ENCODE data around the gene VWA7.

Gene VWA7

GRCh38 chr6:31780507-31781243, 3.5 kb upstream of the VWA7 start:
- H3K4me2 ChIP-seq (ENCODE audit: low read length) = no peak overlapping the region
- H2AFZ ChIP-seq (ENCODE audit: insufficient read depth, low read length, poor library complexity) = no peak overlapping the region
- peaks cover 0 to 10% of the 10 kb centered on the region in 2 experiments for H3K4me1 ChIP-seq (ENCODE audit: control insufficient read depth in 1 of 2, insufficient read depth in 2 of 2, low read length in 2 of 2)
- H2BK12ac ChIP-seq (ENCODE audit: low read length) = no peak overlapping the region
- no peaks in the 10 kb centered on the region for H3K79me1 ChIP-seq (ENCODE audit: low read length)
- no peaks in the 10 kb centered on the region for H3K27me3 ChIP-seq (ENCODE audit: insufficient read depth, low read length)
- WGBS (ENCODE audit: extremely low coverage, insufficient coverage, insufficient read length) = no CpG with 5 or more reads among the region's 20 CpGs
- no peak overlapping the region for H2BK120ac ChIP-seq (ENCODE audit: insufficient read depth, low read length, poor library complexity)
- no peak for DNase-seq
- H4K91ac ChIP-seq (ENCODE audit: low read depth, low read length) = no peak overlapping the region
- H3K14ac ChIP-seq (ENCODE audit: low read length) = no peak overlapping the region
- no peaks in the 10 kb centered on the region for H3K9me3 ChIP-seq (ENCODE audit: insufficient read depth, low read depth, low read length)
- H3K4me3 ChIP-seq (ENCODE audit: low read depth, low read length) = no peak overlapping the region
- H4K12ac ChIP-seq (ENCODE audit: low read depth, low read length) = no peak overlapping the region
- H3K23ac ChIP-seq (ENCODE audit: low read length) = no peak overlapping the region
- H3K9ac ChIP-seq (ENCODE audit: low read length) = no peak overlapping the region
- H3K18ac ChIP-seq (ENCODE audit: low read length) = no peak overlapping the region
- H4K8ac ChIP-seq (ENCODE audit: low read depth, low read length) = no peak overlapping the region
- peaks cover 70 to 75% of the 10 kb centered on the region in 2 experiments for H3K36me3 ChIP-seq (ENCODE audit: control insufficient read depth in 1 of 2, insufficient read depth in 2 of 2, low read length in 2 of 2)
- H2BK5ac ChIP-seq (ENCODE audit: low read depth, low read length, poor library complexity) = no peak overlapping the region
- no peak overlapping the region for H3K4ac ChIP-seq (ENCODE audit: low read depth, low read length)
- no peaks in the 10 kb centered on the region for H3K79me2 ChIP-seq (ENCODE audit: control insufficient read depth, insufficient read depth, low read length, poor library complexity)
- H2AK5ac ChIP-seq (ENCODE audit: low read length) = no peak overlapping the region
- no peak overlapping the region for H3K27ac ChIP-seq (ENCODE audit: low read depth, low read length)

GRCh38 chr6:31779908-31780307, 2.8 kb upstream of the VWA7 start:
- H3K4me2 ChIP-seq (ENCODE audit: low read length) = no peak overlapping the region
- H2BK120ac ChIP-seq (ENCODE audit: insufficient read depth, low read length, poor library complexity) = no peak overlapping the region
- no peak overlapping the region for H2AK5ac ChIP-seq (ENCODE audit: low read length)
- H3K27ac ChIP-seq (ENCODE audit: low read depth, low read length) = no peak overlapping the region
- H3K23ac ChIP-seq (ENCODE audit: low read length) = no peak overlapping the region
- H3K79me2 ChIP-seq (ENCODE audit: control insufficient read depth, insufficient read depth, low read length, poor library complexity) = no peaks in the 10 kb centered on the region
- no peaks in the 10 kb centered on the region for H3K9me3 ChIP-seq (ENCODE audit: insufficient read depth, low read depth, low read length)
- no CpG with 5 or more reads among the region's 10 CpGs for WGBS (ENCODE audit: extremely low coverage, insufficient coverage, insufficient read length)
- H4K8ac ChIP-seq (ENCODE audit: low read depth, low read length) = no peak overlapping the region
- H3K14ac ChIP-seq (ENCODE audit: low read length) = no peak overlapping the region
- H3K79me1 ChIP-seq (ENCODE audit: low read length) = no peaks in the 10 kb centered on the region
- no peak overlapping the region for H2BK12ac ChIP-seq (ENCODE audit: low read length)
- H4K91ac ChIP-seq (ENCODE audit: low read depth, low read length) = no peak overlapping the region
- H3K4me1 ChIP-seq (ENCODE audit: control insufficient read depth in 1 of 2, insufficient read depth in 2 of 2, low read length in 2 of 2) = peaks cover 0 to 10% of the 10 kb centered on the region in 2 experiments
- no peak overlapping the region for H4K12ac ChIP-seq (ENCODE audit: low read depth, low read length)
- H3K4me3 ChIP-seq (ENCODE audit: low read depth, low read length) = no peak overlapping the region
- H2BK5ac ChIP-seq (ENCODE audit: low read depth, low read length, poor library complexity) = no peak overlapping the region
- no peak overlapping the region for H3K9ac ChIP-seq (ENCODE audit: low read length)
- no peak overlapping the region for H2AFZ ChIP-seq (ENCODE audit: insufficient read depth, low read length, poor library complexity)
- no peak overlapping the region for H3K4ac ChIP-seq (ENCODE audit: low read depth, low read length)
- no peak overlapping the region for H3K18ac ChIP-seq (ENCODE audit: low read length)
- peaks cover 62 to 68% of the 10 kb centered on the region in 2 experiments for H3K36me3 ChIP-seq (ENCODE audit: control insufficient read depth in 1 of 2, insufficient read depth in 2 of 2, low read length in 2 of 2)
- no peak for DNase-seq
- no peaks in the 10 kb centered on the region for H3K27me3 ChIP-seq (ENCODE audit: insufficient read depth, low read length)

GRCh38 chr6:31778999-31779885, 2.1 kb upstream of the VWA7 start:
- Histone ChIP-seq H3K4ac (ENCODE audit: low read depth, low read length) (no peak overlapping the region), H3K9me3 (ENCODE audit: insufficient read depth, low read depth, low read length) (no peaks in the 10 kb centered on the region), H3K4me1 (ENCODE audit: control insufficient read depth in 1 of 2, insufficient read depth in 2 of 2, low read length in 2 of 2) (peaks cover 0 to 10% of the 10 kb centered on the region in 2 experiments), H4K12ac (ENCODE audit: low read depth, low read length) (no peak overlapping the region), H3K27ac (ENCODE audit: low read depth, low read length) (no peak overlapping the region), H2AK5ac (ENCODE audit: low read length) (no peak overlapping the region), H3K14ac (ENCODE audit: low read length) (no peak overlapping the region), H4K91ac (ENCODE audit: low read depth, low read length) (no peak overlapping the region), H4K8ac (ENCODE audit: low read depth, low read length) (no peak overlapping the region), H2BK12ac (ENCODE audit: low read length) (no peak overlapping the region), H2AFZ (ENCODE audit: insufficient read depth, low read length, poor library complexity) (no peak overlapping the region), H3K79me2 (ENCODE audit: control insufficient read depth, insufficient read depth, low read length, poor library complexity) (no peaks in the 10 kb centered on the region), H2BK120ac (ENCODE audit: insufficient read depth, low read length, poor library complexity) (no peak overlapping the region), H3K23ac (ENCODE audit: low read length) (no peak overlapping the region), H3K9ac (ENCODE audit: low read length) (no peak overlapping the region), H3K27me3 (ENCODE audit: insufficient read depth, low read length) (no peaks in the 10 kb centered on the region), H3K4me2 (ENCODE audit: low read length) (no peak overlapping the region), H3K18ac (ENCODE audit: low read length) (no peak overlapping the region), H2BK5ac (ENCODE audit: low read depth, low read length, poor library complexity) (no peak overlapping the region), H3K36me3 (ENCODE audit: control insufficient read depth in 1 of 2, insufficient read depth in 2 of 2, low read length in 2 of 2) (peaks cover 56 to 61% of the 10 kb centered on the region in 2 experiments), H3K4me3 (ENCODE audit: low read depth, low read length) (no peak overlapping the region), H3K79me1 (ENCODE audit: low read length) (no peaks in the 10 kb centered on the region)
- WGBS (ENCODE audit: extremely low coverage, insufficient coverage, insufficient read length) = no CpG with 5 or more reads among the region's 43 CpGs
- no peak for DNase-seq

- no peak overlapping the region for H4K8ac ChIP-seq (ENCODE audit: low read depth, low read length)
These were observed 1.1 kb upstream of the VWA7 start for GRCh38 chr6:31778193-31778592.

More at GRCh38 chr6:31778193-31778592, 1.1 kb upstream of the VWA7 start:
- no peak overlapping the region for H3K18ac ChIP-seq (ENCODE audit: low read length)
- H3K9ac ChIP-seq (ENCODE audit: low read length) = no peak overlapping the region
- H3K4ac ChIP-seq (ENCODE audit: low read depth, low read length) = no peak overlapping the region
- H2BK5ac ChIP-seq (ENCODE audit: low read depth, low read length, poor library complexity) = no peak overlapping the region
- H2BK120ac ChIP-seq (ENCODE audit: insufficient read depth, low read length, poor library complexity) = no peak overlapping the region
- no peak overlapping the region for H4K12ac ChIP-seq (ENCODE audit: low read depth, low read length)
- no peak overlapping the region for H3K27ac ChIP-seq (ENCODE audit: low read depth, low read length)
- H3K4me2 ChIP-seq (ENCODE audit: low read length) = no peak overlapping the region
- H2AK5ac ChIP-seq (ENCODE audit: low read length) = no peak overlapping the region
- no peaks in the 10 kb centered on the region for H3K27me3 ChIP-seq (ENCODE audit: insufficient read depth, low read length)
- no peak overlapping the region for H3K4me3 ChIP-seq (ENCODE audit: low read depth, low read length)
- H3K79me2 ChIP-seq (ENCODE audit: control insufficient read depth, insufficient read depth, low read length, poor library complexity) = no peaks in the 10 kb centered on the region
- H4K91ac ChIP-seq (ENCODE audit: low read depth, low read length) = no peak overlapping the region
- H2BK12ac ChIP-seq (ENCODE audit: low read length) = no peak overlapping the region
- no peak overlapping the region for H2AFZ ChIP-seq (ENCODE audit: insufficient read depth, low read length, poor library complexity)
- no peaks in the 10 kb centered on the region for H3K9me3 ChIP-seq (ENCODE audit: insufficient read depth, low read depth, low read length)
- peaks cover 51 to 57% of the 10 kb centered on the region in 2 experiments for H3K36me3 ChIP-seq (ENCODE audit: control insufficient read depth in 1 of 2, insufficient read depth in 2 of 2, low read length in 2 of 2)
- no peak overlapping the region for H3K14ac ChIP-seq (ENCODE audit: low read length)
- DNase-seq = no peak
- peaks cover 0 to 10% of the 10 kb centered on the region in 2 experiments for H3K4me1 ChIP-seq (ENCODE audit: control insufficient read depth in 1 of 2, insufficient read depth in 2 of 2, low read length in 2 of 2)
- H3K79me1 ChIP-seq (ENCODE audit: low read length) = no peaks in the 10 kb centered on the region
- no CpG with 5 or more reads among the region's 5 CpGs for WGBS (ENCODE audit: extremely low coverage, insufficient coverage, insufficient read length)
- no peak overlapping the region for H3K23ac ChIP-seq (ENCODE audit: low read length)
